GM13976 (cell line): ENCODE results near the gene NCKAP1.

Source experiments
- DNase-seq: peaks from one replicate; pipeline ENCODE4 v3.0.0; 2012; ENCODE audit warnings: low spot score
- CTCF ChIP-seq: IDR thresholded peaks from 2 replicates; pipeline ENCODE4 v1.5.1; 2012; ENCODE audit warnings: borderline replicate concordance, mild to moderate bottlenecking; ENCODE audit not compliant: insufficient read depth; ENCODE audit errors: extremely low read depth, missing control alignments, control extremely low read depth
- in situ Hi-C: fragments of 300-500 bp; cut with MboI; formaldehyde crosslinking; loops from one replicate; pipeline ENCODE4 v1.12.0; 2022; ENCODE audit warnings: low sequenced_read_pairs, mixed read lengths, inconsistent platforms; ENCODE audit not compliant: unreplicated experiment

Gene NCKAP1

GRCh38 chr2:183070942-183071844, 32.9 kb upstream of the NCKAP1 start:
- DNase-seq = no peak
- in situ Hi-C loops = no loop called here
- peak; percentile 31 for TF ChIP-seq CTCF

GRCh38 chr2:183069174-183069573, 30.9 kb upstream of the NCKAP1 start:
- in situ Hi-C loops = no loop called here
- DNase-seq = no peak
- TF ChIP-seq CTCF = no peak

GRCh38 chr2:183068561-183068960, 30.3 kb upstream of the NCKAP1 start:
- DNase-seq = no peak
- in situ Hi-C loops = no loop called here
- no peak for TF ChIP-seq CTCF

GRCh38 chr2:183063083-183063482, 24.8 kb upstream of the NCKAP1 start:
- in situ Hi-C loops = no loop called here

GRCh38 chr2:183060571-183061231, 22.4 kb upstream of the NCKAP1 start:
- DNase-seq = no peak
- no peak for TF ChIP-seq CTCF
- in situ Hi-C loops = no loop called here

More at GRCh38 chr2:183063083-183063482, 24.8 kb upstream of the NCKAP1 start:
- peak; percentile 77 for DNase-seq
- no peak for TF ChIP-seq CTCF

GRCh38 chr2:183059561-183059960, 21.3 kb upstream of the NCKAP1 start:
- no peak for TF ChIP-seq CTCF
- no peak for DNase-seq
- in situ Hi-C loops = no loop called here
